Peyer's patch (tissue), 4 donors: Measurements from ENCODE around the gene CRIM1.

Experiments used
- CTCF ChIP-seq, 6 experiments: fragments of 450-650 bp in 4 of 6; fragments of 200-600 bp in 2 of 6; sonication (generic) in 1 of 6; IDR thresholded peaks; one replicate each; pipeline ENCODE4 v1.5.1; 2017 to 2019; ENCODE audit warnings: antibody characterized with exemption in 6 of 6, mild to moderate bottlenecking in 3 of 6, moderate library complexity in 1 of 6
- POLR2A ChIP-seq, 2 donors: fragments of 450-650 bp; IDR thresholded peaks; one replicate each; pipeline ENCODE4 v1.5.1; 2017; ENCODE audit warnings: antibody characterized with exemption in 2 of 2, mild to moderate bottlenecking in 2 of 2, moderate library complexity in 2 of 2

- TF ChIP-seq CTCF (IDR thresholded peaks at IDR 0.05) (no peak), POLR2A (IDR thresholded peaks at IDR 0.05) (no peak)
Measured at GRCh38 chr2:36526226-36526625, 170.6 kb downstream of the CRIM1 start.
